K562 (cell line): ENCODE measurements around the gene FOSL1. TPM values are rescaled to one million over a fixed set of nuclear protein-coding genes. Genes with fewer than 3 reads are reported as not detected.

Experiments used
- ARHGAP35 ChIP-seq: fragments of 450-650 bp; IDR thresholded peaks from 2 replicates; pipeline ENCODE4 v1.6.1; 2018; ENCODE audit not compliant: partially characterized antibody
- CLOCK ChIP-seq: fragments of 250-450 bp; sonication (Bioruptor Pico); IDR thresholded peaks from 2 replicates; pipeline ENCODE4 v1.4.0; 2020; ENCODE audit warnings: mild to moderate bottlenecking, moderate library complexity, borderline replicate concordance
- CTBP1 ChIP-seq: fragments of 450-650 bp; IDR thresholded peaks from 2 replicates; pipeline ENCODE4 v1.6.1; 2016; ENCODE audit warnings: borderline replicate concordance
- ELF4 ChIP-seq: fragments of 450-650 bp; formaldehyde crosslinking; IDR thresholded peaks from 2 replicates; pipeline ENCODE4 v1.4.0; 2022; ENCODE audit warnings: missing genetic modification characterization
- MYBL2 ChIP-seq, 2 experiments: fragments of 450-650 bp in 1 of 2; sonication (generic) in 1 of 2; formaldehyde crosslinking in 1 of 2; IDR thresholded peaks; 2 replicates each; pipeline versions ENCODE4 v1.6.1 to v1.8.1; 2017 to 2022; ENCODE audit warnings: borderline replicate concordance in 1 of 2, inconsistent platforms in 1 of 2, low read depth in 1 of 2, mild to moderate bottlenecking in 1 of 2, missing genetic modification reagents in 1 of 2, moderate library complexity in 1 of 2
- PURB ChIP-seq: sonication (generic); formaldehyde crosslinking; IDR thresholded peaks from 2 replicates; pipeline ENCODE4 v1.9.0; 2021; ENCODE audit warnings: low read depth, mild to moderate bottlenecking, missing genetic modification reagents
- RBM22 ChIP-seq: fragments of 200-400 bp; formaldehyde crosslinking; IDR thresholded peaks from 2 replicates; pipeline ENCODE4 v1.6.1; 2018; ENCODE audit warnings: low read length, low read depth; ENCODE audit not compliant: poor library complexity, severe bottlenecking
- RCOR1 ChIP-seq, 2 experiments: IDR thresholded peaks; 2 replicates each; pipeline ENCODE4 v1.6.1; 2012; ENCODE audit warnings: low read depth in 2 of 2, low read length in 2 of 2, borderline replicate concordance in 1 of 2, improper control_type of control experiment in 1 of 2
- SMAD2 ChIP-seq: fragments of 150-350 bp; IDR thresholded peaks from 2 replicates; pipeline ENCODE4 v1.6.1; 2014; ENCODE audit warnings: low read depth, mild to moderate bottlenecking, low read length
- SRF ChIP-seq, 2 experiments: fragments of 250-450, 450-650 bp in 1 of 2; sonication (Bioruptor Pico) in 1 of 2; sonication (generic) in 1 of 2; formaldehyde crosslinking; IDR thresholded peaks; 2 replicates each; pipeline versions ENCODE4 v1.5.0 to v1.5.1; 2020 to 2022; ENCODE audit warnings: mild to moderate bottlenecking in 1 of 2, missing genetic modification reagents in 1 of 2
- USF1 ChIP-seq: sonication (generic); formaldehyde crosslinking; IDR thresholded peaks from 2 replicates; pipeline ENCODE4 v1.9.0; 2022; ENCODE audit warnings: mild to moderate bottlenecking, missing genetic modification reagents
- ZNF407 ChIP-seq: fragments of 450-650 bp; IDR thresholded peaks from 2 replicates; pipeline ENCODE4 v1.6.1; 2016; ENCODE audit warnings: low read depth
- ZNF583 ChIP-seq: fragments of 250-450 bp; sonication (Bioruptor Pico); IDR thresholded peaks from 2 replicates; pipeline ENCODE4 v1.4.0; 2020
- polyA plus RNA-seq, 8 experiments: library from polyadenylated mRNA; depleted of rRNA in 4 of 8; stranded (reverse) in 5 of 8; unstranded in 3 of 8; fragments of >200 nt; fragmentation: Nextera tagmentation in 2 of 8; fragmentation: Illumina TruSeq in 1 of 8; extraction: Ambion mirVana in 2 of 8; extraction: Trizol in 1 of 8; gene quantifications; 2 replicates each; pipeline versions ENCODE4 v1.2.1 to v1.2.3, GENCODE V29; 2011 to 2014; ENCODE audit warnings: inconsistent platforms in 1 of 8, missing spikeins in 1 of 8
- total RNA-seq, 7 experiments: library from RNA; depleted of rRNA in 6 of 7; stranded (reverse); fragments of >200 nt in 6 of 7; fragmentation: Illumina TruSeq in 2 of 7; extraction: Trizol in 2 of 7; gene quantifications; 2 replicates each; pipeline versions ENCODE4 v1.2.1 to v1.2.3, GENCODE V29; 2011 to 2021; ENCODE audit warnings: low replicate concordance in 1 of 7

The FOSL1 gene
- total and polyA plus RNA-seq, 9 of the 15 experiments (the other 6 are each of a cell fraction or from before 2014, with no cell fraction given) = 3.5 to 39.6 (median 10.0) TPM

GRCh38 chr11:65891219-65892136 lies 8.7 kb downstream of the FOSL1 start (continued):
- TF ChIP-seq ZNF407 (no peak), CTBP1 (peak; percentile 54; the same call in 1 of the 2 replicates), SMAD2 (no peak), ELF4 (CRISPR knock-in tag) (0 out of 2 replicates have a peak, but pooled peaks have one; percentile 30), PURB (CRISPR knock-in tag) (no peak), USF1 (CRISPR knock-in tag) (no peak), SRF (CRISPR knock-in tag; IDR thresholded peaks at IDR 0.05) (no peak), RBM22 (peak; percentile 77), CLOCK (CRISPR knock-in tag) (no peak), ZNF583 (CRISPR knock-in tag) (no peak), MYBL2 (IDR thresholded peaks at IDR 0.05; ENCODE audit: low read depth) (no peak), MYBL2 (CRISPR knock-in tag; IDR thresholded peaks at IDR 0.05; ENCODE audit: borderline replicate concordance) (no peak), RCOR1 (IDR thresholded peaks at IDR 0.05; ENCODE audit: borderline replicate concordance in 1 of 2, low read depth in 2 of 2, low read length in 2 of 2) (no peak; a peak in 1 of 4 replicates), ARHGAP35 (no peak)
